H1 (cell line): ENCODE results near the gene SPSB1. TPM values are rescaled to one million over a fixed set of nuclear protein-coding genes. Genes with fewer than 3 reads are reported as not detected.

Experiments
- CTCF ChIA-PET: fragments of 300-600 bp; sonication (Branson Sonifier 250); formaldehyde crosslinking; loops from one replicate; lab custom pipeline; 2021; ENCODE audit not compliant: partially characterized antibody; lab: Charles Lee
- POLR2A ChIA-PET: fragments of 300-600 bp; sonication (Branson Sonifier 250); formaldehyde crosslinking; loops from one replicate; lab custom pipeline; 2021; ENCODE audit warnings: inconsistent platforms; ENCODE audit not compliant: partially characterized antibody; lab: Charles Lee
- DNase-seq, 2 experiments: peaks; one replicate each; pipeline versions ENCODE4 v3.0.0 to v3.0.0-alpha.2; 2010 to 2022; ENCODE audit warnings: low spot score in 2 of 2, low read depth in 1 of 2, mixed read lengths in 1 of 2
- FAIRE-seq: peaks from 2 replicates; lab custom pipeline; 2011; peaks lifted over from hg19 to GRCh38; lab: Jason Lieb, UNC
- H2AFZ ChIP-seq: 2 replicates; pipeline ENCODE4 v1.8.1; 2012; ENCODE audit warnings: low read length, inconsistent platforms
- H2AK5ac ChIP-seq: 2 replicates; pipeline ENCODE4 v1.6.1; 2013; ENCODE audit warnings: low read depth, low read length
- H2BK120ac ChIP-seq: replicated peaks from 2 replicates; pipeline ENCODE3; 2013; ENCODE audit warnings: low read depth, low read length, inconsistent platforms
- H2BK12ac ChIP-seq: 2 replicates; pipeline ENCODE4 v1.6.1; 2013; ENCODE audit warnings: low read depth, low read length
- H2BK15ac ChIP-seq: 2 replicates; pipeline ENCODE4 v1.6.1; 2013; ENCODE audit warnings: low read length
- H2BK20ac ChIP-seq: 2 replicates; pipeline ENCODE4 v1.6.1; 2013; ENCODE audit warnings: low read length
- H2BK5ac ChIP-seq: 2 replicates; pipeline ENCODE4 v1.6.1; 2013; ENCODE audit warnings: low read depth, low read length
- H3K14ac ChIP-seq: 2 replicates; pipeline ENCODE4 v1.6.1; 2013; ENCODE audit warnings: inconsistent platforms; ENCODE audit not compliant: insufficient read length
- H3K18ac ChIP-seq: 2 replicates; pipeline ENCODE4 v1.6.1; 2013; ENCODE audit warnings: low read length; ENCODE audit errors: extremely low read depth
- H3K23ac ChIP-seq: 2 replicates; pipeline ENCODE4 v1.6.1; 2013; ENCODE audit warnings: inconsistent platforms; ENCODE audit not compliant: insufficient read length
- H3K23me2 ChIP-seq: 2 replicates; pipeline ENCODE4 v1.6.1; 2013; ENCODE audit warnings: low read depth, low read length
- H3K27ac ChIP-seq: 2 replicates; pipeline ENCODE4 v1.6.1; 2011; ENCODE audit warnings: low read depth, low read length, inconsistent platforms
- H3K27me3 ChIP-seq, 4 experiments: replicated peaks in 1 of 4; 1 replicate in 1 of 4; 2 replicates in 3 of 4; pipeline versions ENCODE4 v1.6.1 to v1.8.1; 2011 to 2013; ENCODE audit warnings: low read length in 3 of 4, mild to moderate bottlenecking in 3 of 4, inconsistent platforms in 2 of 4, mixed read lengths in 2 of 4, moderate library complexity in 1 of 4; ENCODE audit not compliant: control insufficient read depth in 3 of 4, insufficient read depth in 3 of 4; ENCODE audit errors: extremely low read depth in 1 of 4
- H3K36me3 ChIP-seq, 4 experiments: 2 replicates each; pipeline versions ENCODE4 v1.6.1 to v1.8.1; 2011 to 2013; ENCODE audit warnings: mild to moderate bottlenecking in 4 of 4, low read length in 3 of 4, moderate library complexity in 2 of 4, control low read depth in 1 of 4, inconsistent platforms in 1 of 4; ENCODE audit not compliant: insufficient read depth in 4 of 4, control insufficient read depth in 2 of 4
- H3K4ac ChIP-seq: replicated peaks from 2 replicates; pipeline ENCODE3; 2013; ENCODE audit warnings: low read length, low read depth, mixed read lengths, inconsistent platforms; ENCODE audit not compliant: insufficient read length
- H3K4me1 ChIP-seq, 4 experiments: replicated peaks in 1 of 4; 1 replicate in 1 of 4; 2 replicates in 3 of 4; pipeline versions ENCODE4 v1.6.1 to v1.8.1; 2011 to 2013; ENCODE audit warnings: low read length in 3 of 4, inconsistent platforms in 2 of 4, mixed read lengths in 1 of 4; ENCODE audit not compliant: insufficient read depth in 4 of 4, control insufficient read depth in 3 of 4
- H3K4me2 ChIP-seq, 2 experiments: 2 replicates each; pipeline versions ENCODE4 v1.6.1 to v1.8.1; 2011 to 2013; ENCODE audit warnings: low read depth in 2 of 2, low read length in 2 of 2, control low read depth in 1 of 2, inconsistent platforms in 1 of 2, mild to moderate bottlenecking in 1 of 2; ENCODE audit not compliant: insufficient read depth in 1 of 2
- H3K4me3 ChIP-seq, 4 experiments: fragments of 200-600, 300-600 bp in 1 of 4; sonication (generic), shearing (Covaris generic), sonication (Bioruptor Twin) in 1 of 4; 2 replicates each; pipeline versions ENCODE4 v1.5.1 to v1.8.1; 2011 to 2016; ENCODE audit warnings: low read length in 4 of 4, low read depth in 3 of 4, control low read depth in 2 of 4, inconsistent platforms in 2 of 4, mild to moderate bottlenecking in 2 of 4, mixed read lengths in 1 of 4, moderate library complexity in 1 of 4; ENCODE audit not compliant: insufficient read depth in 2 of 4; ENCODE audit errors: extremely low read depth in 1 of 4
- H3K56ac ChIP-seq: replicated peaks from 2 replicates; pipeline ENCODE3; 2013; ENCODE audit warnings: low read depth, mild to moderate bottlenecking, mixed read lengths, low read length, inconsistent platforms; ENCODE audit not compliant: insufficient read length
- H3K79me1 ChIP-seq: 2 replicates; pipeline ENCODE4 v1.6.1; 2013; ENCODE audit warnings: low read depth, low read length, control low read depth
- H3K79me2 ChIP-seq, 2 experiments: 2 replicates each; pipeline versions ENCODE4 v1.6.1 to v1.8.1; 2012 to 2013; ENCODE audit warnings: low read length in 2 of 2, mild to moderate bottlenecking in 2 of 2, inconsistent platforms in 1 of 2; ENCODE audit not compliant: insufficient read depth in 2 of 2, control insufficient read depth in 1 of 2
- H3K9ac ChIP-seq, 4 experiments: replicated peaks in 1 of 4; 1 replicate in 1 of 4; 2 replicates in 3 of 4; pipeline versions ENCODE4 v1.6.1 to v1.8.1; 2011 to 2013; ENCODE audit warnings: low read depth in 3 of 4, low read length in 3 of 4, control low read depth in 2 of 4, mild to moderate bottlenecking in 2 of 4, moderate library complexity in 2 of 4, inconsistent platforms in 1 of 4; ENCODE audit errors: extremely low read depth in 1 of 4
- H3K9me3 ChIP-seq, 2 experiments: 2 replicates each; pipeline versions ENCODE4 v1.6.1 to v1.8.1; 2012 to 2013; ENCODE audit warnings: mild to moderate bottlenecking in 2 of 2, moderate library complexity in 2 of 2, control low read depth in 1 of 2, inconsistent platforms in 1 of 2, low read depth in 1 of 2, low read length in 1 of 2, mixed read lengths in 1 of 2; ENCODE audit not compliant: insufficient read depth in 2 of 2
- H4K20me1 ChIP-seq, 2 experiments: replicated peaks in 1 of 2; 2 replicates each; pipeline versions ENCODE3 to v1.8.1; 2011 to 2013; ENCODE audit warnings: inconsistent platforms in 2 of 2, low read length in 2 of 2, mild to moderate bottlenecking in 1 of 2; ENCODE audit not compliant: insufficient read depth in 2 of 2, control insufficient read depth in 1 of 2
- H4K5ac ChIP-seq: 2 replicates; pipeline ENCODE4 v1.6.1; 2013; ENCODE audit warnings: low read length, low read depth, mixed read lengths, inconsistent platforms; ENCODE audit not compliant: insufficient read length
- H4K8ac ChIP-seq: 2 replicates; pipeline ENCODE4 v1.8.0; 2013; ENCODE audit warnings: mild to moderate bottlenecking, moderate library complexity, low read length, inconsistent platforms; ENCODE audit not compliant: insufficient read depth; ENCODE audit errors: extremely low read depth
- H4K91ac ChIP-seq: replicated peaks from 2 replicates; pipeline ENCODE3; 2013; ENCODE audit warnings: low read length, mixed read lengths, inconsistent platforms; ENCODE audit not compliant: insufficient read length
- GTF2F1 ChIP-seq: IDR thresholded peaks from 2 replicates; pipeline ENCODE4 v1.6.1; 2012; ENCODE audit warnings: low read depth, low read length, improper control_type of control experiment, borderline replicate concordance
- JUND ChIP-seq: IDR thresholded peaks from 2 replicates; pipeline ENCODE4 v1.6.1; 2011; ENCODE audit warnings: mild to moderate bottlenecking, improper control_type of control experiment, low read length
- WGBS, 2 experiments: shearing (Covaris generic) in 1 of 2; methylation state at CpG; one replicate each; pipeline versions ENCODE4 v1.1.6 to v1.1.7; 2013 to 2015; ENCODE audit warnings: low lambda C conversion rate in 2 of 2, mixed read lengths in 2 of 2, inconsistent platforms in 1 of 2, low coverage in 1 of 2, missing lambda C conversion rate in 1 of 2; ENCODE audit not compliant: insufficient replicate concordance in 2 of 2, insufficient coverage in 1 of 2, insufficient read length in 1 of 2; ENCODE audit errors: extremely low coverage in 1 of 2, missing lambda C conversion rate in 1 of 2; 5-methylcytosine and 5-hydroxymethylcytosine counted together
- polyA plus RNA-seq, 7 experiments: library from polyadenylated mRNA; depleted of rRNA in 3 of 7; stranded (reverse) in 5 of 7; unstranded in 2 of 7; fragments of >200 nt in 5 of 7; fragments of 200-250 nt in 2 of 7; gene quantifications; 1 replicate in 5 of 7; 2 replicates in 1 of 7; 4 replicates in 1 of 7; pipeline versions ENCODE4 v1.2.1 to v1.2.3, GENCODE V29; 2011 to 2013; ENCODE audit warnings: missing spikeins in 2 of 7, mixed read lengths in 2 of 7
- total RNA-seq: library from RNA; stranded (reverse); fragmentation: NEBNext Ultra II Directional; extraction: Animal tissue kit (Norgen Biotek cat#: 25700); gene quantifications from 2 replicates; pipeline ENCODE4 v1.2.1, GENCODE V29; 2021

Gene SPSB1
- total and polyA plus RNA-seq, 2 of the 8 experiments (the other 6 are each of a cell fraction or from before 2014, with no cell fraction given) = 5.3 to 6.4 TPM

DNA sequence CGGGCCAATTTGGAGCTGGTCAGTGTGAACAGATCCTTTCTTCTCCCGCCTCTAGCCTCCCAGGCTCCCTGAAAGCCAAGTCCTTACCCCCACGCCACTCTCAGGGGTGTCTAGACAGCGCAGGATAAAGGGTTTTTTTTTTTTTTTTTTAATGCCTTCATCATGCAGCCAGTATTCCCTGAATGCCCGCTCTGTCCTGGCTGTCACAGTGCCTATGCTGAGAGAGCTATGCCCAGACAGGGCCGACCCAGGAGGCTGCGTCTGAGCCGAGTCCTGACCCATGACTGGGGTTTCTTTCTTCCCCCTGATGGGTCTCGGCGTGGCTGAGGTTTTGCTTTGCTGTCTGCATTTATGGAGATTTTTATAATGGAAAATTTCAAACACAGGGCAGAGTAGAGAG is 18.3 kb downstream of the SPSB1 start:
- H3K79me2 ChIP-seq = no peaks in the 10 kb centered on the region; a peak in 1 of 4 replicates
- no peaks in the 10 kb centered on the region for H3K9me3 ChIP-seq
- no peak overlapping the region for H3K4me3 ChIP-seq
- H3K27ac ChIP-seq = no peak overlapping the region
- CTCF ChIA-PET = interaction anchor here (0.6 to 3.4 kb wide), 5 partner anchors 21 to 231 kb away, joined by 3 to 13 read pairs (median 5); no protein-coding TSS in a partner anchor
- H2BK20ac ChIP-seq = no peak overlapping the region
- H3K9ac ChIP-seq = no peak overlapping the region
- H2BK15ac ChIP-seq = no peak overlapping the region
- H3K14ac ChIP-seq = no peak overlapping the region
- H3K79me1 ChIP-seq = peaks cover 3% of the 10 kb centered on the region
- H3K56ac ChIP-seq = no peak overlapping the region
- DNase-seq (no peak), FAIRE-seq (no peak)
- H2BK120ac ChIP-seq = no peak overlapping the region
- no peaks in the 10 kb centered on the region for H3K27me3 ChIP-seq
- no peak overlapping the region for H3K4ac ChIP-seq
- no peak overlapping the region for H2AFZ ChIP-seq
- no peak overlapping the region for H3K4me2 ChIP-seq
- H3K23ac ChIP-seq = no peak overlapping the region
- H3K18ac ChIP-seq = no peak overlapping the region
- no peaks in the 10 kb centered on the region for H3K36me3 ChIP-seq
- no peak overlapping the region for H2AK5ac ChIP-seq
- H3K23me2 ChIP-seq = no peaks in the 10 kb centered on the region
- H4K8ac ChIP-seq = no peak overlapping the region
- H4K91ac ChIP-seq = no peak overlapping the region
- TF ChIP-seq JUND (no peak), GTF2F1 (no peak)
- TF ChIP-seq, all 59 proteins: peak for 0
- H3K4me1 ChIP-seq = no peaks in the 10 kb centered on the region; a peak in 1 of 7 replicates
- H2BK5ac ChIP-seq = no peak overlapping the region
- H2BK12ac ChIP-seq = no peak overlapping the region
- POLR2A ChIA-PET = no interaction called here
- peaks cover 0 to 10% of the 10 kb centered on the region in 2 experiments for H4K20me1 ChIP-seq
- no peak overlapping the region for H4K5ac ChIP-seq
- 86% methylated on average over 10 of the region's 10 CpGs; no CpG with 5 or more reads in 1 of the 2 experiments for WGBS, 2 experiments
